Gastroesophageal sphincter (tissue), 4 donors: ENCODE measurements around the gene GGT1. TPM values are rescaled to one million over a fixed set of nuclear protein-coding genes. Genes with fewer than 3 reads are reported as not detected.

Experiments used
- ATAC-seq: fragments of 150-250 bp; one replicate; pipeline ENCODE4 v1.9.1; 2016; ENCODE audit warnings: mild to moderate bottlenecking, moderate library complexity
- H3K27ac ChIP-seq, 4 donors: fragments of 200-600 bp; sonication (generic) in 3 of 4; 1 replicate in 3 of 4; 2 replicates in 1 of 4; pipeline ENCODE4 v1.5.1; 2016 to 2019
- H3K27me3 ChIP-seq: fragments of 200-600 bp; sonication (generic); one replicate; pipeline ENCODE4 v1.5.1; 2019
- H3K36me3 ChIP-seq, 2 donors: fragments of 200-600 bp; sonication (generic); one replicate each; pipeline ENCODE4 v1.5.1; 2019; ENCODE audit warnings: control low read depth in 1 of 2
- H3K4me1 ChIP-seq, 3 donors: fragments of 200-600 bp; sonication (generic); 1 replicate in 2 of 3; 2 replicates in 1 of 3; pipeline ENCODE4 v1.5.1; 2016 to 2019; ENCODE audit warnings: control low read depth in 2 of 3
- H3K4me3 ChIP-seq, 2 donors: fragments of 200-600 bp; sonication (generic); one replicate each; pipeline ENCODE4 v1.5.1; 2019; ENCODE audit warnings: mild to moderate bottlenecking in 1 of 2, moderate library complexity in 1 of 2
- H3K9me3 ChIP-seq, 3 donors: fragments of 200-600 bp; sonication (generic); one replicate each; pipeline ENCODE4 v1.5.1; 2017 to 2019; ENCODE audit warnings: control low read depth in 2 of 3
- EP300 ChIP-seq: sonication (generic); formaldehyde crosslinking; IDR thresholded peaks from one replicate; pipeline ENCODE4 v1.6.1; 2017; ENCODE audit warnings: antibody characterized with exemption, mild to moderate bottlenecking
- POLR2A ChIP-seq, 2 donors: fragments of 450-650 bp; IDR thresholded peaks; one replicate each; pipeline ENCODE4 v1.6.1; 2017; ENCODE audit warnings: antibody characterized with exemption in 2 of 2, mild to moderate bottlenecking in 2 of 2, moderate library complexity in 1 of 2
- POLR2AphosphoS5 ChIP-seq: sonication (generic); formaldehyde crosslinking; IDR thresholded peaks from one replicate; pipeline ENCODE4 v1.6.1; 2017; ENCODE audit warnings: antibody characterized with exemption
- WGBS, 2 donors: methylation state at CpG; one replicate each; pipeline ENCODE4 v1.1.5; 2018; ENCODE audit warnings: low coverage in 1 of 2; 5-methylcytosine and 5-hydroxymethylcytosine counted together
- total RNA-seq, 4 donors: library from RNA; depleted of rRNA; stranded (reverse); fragments of >200 nt; gene quantifications; one replicate each; pipeline ENCODE4 v1.1.0, GENCODE V29; 2016
- TF ChIP-seq, protein P1 (sequence below), 4 experiments: fragments of 200-600 bp in 2 of 4; fragments of 450-650 bp in 2 of 4; sonication (generic) in 1 of 4; IDR thresholded peaks; one replicate each; pipeline ENCODE4 v1.5.1; 2017 to 2019; ENCODE audit warnings: antibody characterized with exemption in 4 of 4, mild to moderate bottlenecking in 2 of 4, moderate library complexity in 2 of 4

The GGT1 gene
- total RNA-seq, 4 donors from 2014 or later, result 0.47 to 5.0 (median 3.7) TPM

DNA sequence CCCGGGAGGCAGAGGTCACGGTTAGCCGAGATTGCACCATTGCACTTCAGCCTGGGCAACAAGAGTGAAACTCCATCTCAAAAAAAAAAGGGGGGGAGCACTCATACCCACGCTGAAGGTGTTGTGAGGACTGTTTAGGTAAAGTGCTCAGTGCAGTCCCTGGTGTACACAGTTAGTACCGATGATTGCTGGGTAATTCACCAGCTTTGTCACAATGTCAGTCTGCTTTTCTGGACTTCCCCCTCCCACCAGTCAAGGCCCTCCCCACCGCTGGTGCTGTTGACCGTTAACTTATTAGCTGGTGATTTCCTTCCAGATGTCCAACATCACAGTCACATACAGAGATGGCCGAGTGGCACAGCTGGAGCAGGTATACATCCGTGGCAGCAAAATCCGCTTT, 35.3 kb upstream of the GGT1 start:
- H3K27ac ChIP-seq, result no peak overlapping the region
- H3K9me3 ChIP-seq, result no peaks in the 10 kb centered on the region
- no peak for ATAC-seq
- TF ChIP-seq POLR2AphosphoS5 (no peak), POLR2A (IDR thresholded peaks at IDR 0.05) (no peak), EP300 (no peak)
- TF ChIP-seq, protein P1, sequence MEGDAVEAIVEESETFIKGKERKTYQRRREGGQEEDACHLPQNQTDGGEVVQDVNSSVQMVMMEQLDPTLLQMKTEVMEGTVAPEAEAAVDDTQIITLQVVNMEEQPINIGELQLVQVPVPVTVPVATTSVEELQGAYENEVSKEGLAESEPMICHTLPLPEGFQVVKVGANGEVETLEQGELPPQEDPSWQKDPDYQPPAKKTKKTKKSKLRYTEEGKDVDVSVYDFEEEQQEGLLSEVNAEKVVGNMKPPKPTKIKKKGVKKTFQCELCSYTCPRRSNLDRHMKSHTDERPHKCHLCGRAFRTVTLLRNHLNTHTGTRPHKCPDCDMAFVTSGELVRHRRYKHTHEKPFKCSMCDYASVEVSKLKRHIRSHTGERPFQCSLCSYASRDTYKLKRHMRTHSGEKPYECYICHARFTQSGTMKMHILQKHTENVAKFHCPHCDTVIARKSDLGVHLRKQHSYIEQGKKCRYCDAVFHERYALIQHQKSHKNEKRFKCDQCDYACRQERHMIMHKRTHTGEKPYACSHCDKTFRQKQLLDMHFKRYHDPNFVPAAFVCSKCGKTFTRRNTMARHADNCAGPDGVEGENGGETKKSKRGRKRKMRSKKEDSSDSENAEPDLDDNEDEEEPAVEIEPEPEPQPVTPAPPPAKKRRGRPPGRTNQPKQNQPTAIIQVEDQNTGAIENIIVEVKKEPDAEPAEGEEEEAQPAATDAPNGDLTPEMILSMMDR (IDR thresholded peaks at IDR 0.05), result no peak
- 80 to 91% methylated on average over 2 to 5 of the region's 10 CpGs for WGBS, 2 donors
- peaks cover 0 to 54% of the 10 kb centered on the region in 2 donors for H3K36me3 ChIP-seq
- no peaks in the 10 kb centered on the region for H3K27me3 ChIP-seq
- no peak overlapping the region for H3K4me3 ChIP-seq
- H3K4me1 ChIP-seq, result peaks cover 0 to 56% (median 14%) of the 10 kb centered on the region in 3 donors

DNA sequence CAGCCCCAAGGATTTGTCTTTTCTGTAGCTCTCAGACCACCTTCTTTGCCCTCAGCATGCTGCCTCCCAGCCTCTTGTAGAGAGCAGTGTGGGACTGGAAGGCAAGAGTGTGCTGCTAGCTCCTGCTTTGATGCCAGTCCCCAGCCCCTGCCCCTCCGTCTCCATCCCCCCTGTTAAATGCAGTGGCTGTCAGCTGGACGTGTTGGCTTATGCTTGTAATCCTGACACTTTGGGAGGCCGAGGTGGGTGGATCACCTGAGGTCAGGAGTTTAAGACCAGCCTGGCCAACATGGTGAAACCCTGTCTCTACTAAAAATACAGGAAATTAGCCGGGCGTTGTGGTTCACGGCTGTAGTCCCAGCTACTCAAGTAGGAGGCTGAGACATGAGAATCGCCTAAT, 31.7 kb upstream of the GGT1 start:
- H3K27me3 ChIP-seq, result no peaks in the 10 kb centered on the region
- H3K9me3 ChIP-seq, result no peaks in the 10 kb centered on the region
- H3K4me3 ChIP-seq, result no peak overlapping the region
- no peak overlapping the region for H3K27ac ChIP-seq
- ATAC-seq, result no peak
- H3K36me3 ChIP-seq, result peaks cover 0 to 84% of the 10 kb centered on the region in 2 donors
- 78 to 100% methylated on average over 1 to 3 of the region's 7 CpGs for WGBS, 2 donors
- TF ChIP-seq, protein P1 (IDR thresholded peaks at IDR 0.05), result no peak
- TF ChIP-seq POLR2AphosphoS5 (no peak), POLR2A (IDR thresholded peaks at IDR 0.05) (no peak), EP300 (no peak)
- peaks cover 0 to 20% (median 0%) of the 10 kb centered on the region in 3 donors for H3K4me1 ChIP-seq

DNA sequence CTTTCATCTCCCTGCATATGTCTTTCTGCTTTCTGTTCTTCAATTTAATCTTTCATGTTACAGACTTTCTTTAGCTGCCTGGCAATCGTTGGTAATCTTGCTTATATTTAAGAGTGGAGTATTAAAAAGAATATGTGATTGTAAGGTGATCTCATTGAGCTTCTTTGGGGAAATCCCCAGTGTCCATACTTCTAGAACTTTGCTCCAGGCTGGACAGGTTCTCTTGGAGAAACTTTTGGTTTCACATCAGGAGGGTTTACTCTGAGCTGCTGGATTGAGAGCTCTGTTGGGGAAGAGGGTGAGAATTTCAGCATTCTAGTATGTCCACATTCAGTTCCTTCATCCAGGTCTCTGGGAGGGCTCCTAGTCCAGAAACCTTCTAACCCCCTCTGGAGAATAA, 26.2 kb upstream of the GGT1 start:
- 40 to 86% methylated on average over 1 of the region's 1 CpG for WGBS, 2 donors

DNA sequence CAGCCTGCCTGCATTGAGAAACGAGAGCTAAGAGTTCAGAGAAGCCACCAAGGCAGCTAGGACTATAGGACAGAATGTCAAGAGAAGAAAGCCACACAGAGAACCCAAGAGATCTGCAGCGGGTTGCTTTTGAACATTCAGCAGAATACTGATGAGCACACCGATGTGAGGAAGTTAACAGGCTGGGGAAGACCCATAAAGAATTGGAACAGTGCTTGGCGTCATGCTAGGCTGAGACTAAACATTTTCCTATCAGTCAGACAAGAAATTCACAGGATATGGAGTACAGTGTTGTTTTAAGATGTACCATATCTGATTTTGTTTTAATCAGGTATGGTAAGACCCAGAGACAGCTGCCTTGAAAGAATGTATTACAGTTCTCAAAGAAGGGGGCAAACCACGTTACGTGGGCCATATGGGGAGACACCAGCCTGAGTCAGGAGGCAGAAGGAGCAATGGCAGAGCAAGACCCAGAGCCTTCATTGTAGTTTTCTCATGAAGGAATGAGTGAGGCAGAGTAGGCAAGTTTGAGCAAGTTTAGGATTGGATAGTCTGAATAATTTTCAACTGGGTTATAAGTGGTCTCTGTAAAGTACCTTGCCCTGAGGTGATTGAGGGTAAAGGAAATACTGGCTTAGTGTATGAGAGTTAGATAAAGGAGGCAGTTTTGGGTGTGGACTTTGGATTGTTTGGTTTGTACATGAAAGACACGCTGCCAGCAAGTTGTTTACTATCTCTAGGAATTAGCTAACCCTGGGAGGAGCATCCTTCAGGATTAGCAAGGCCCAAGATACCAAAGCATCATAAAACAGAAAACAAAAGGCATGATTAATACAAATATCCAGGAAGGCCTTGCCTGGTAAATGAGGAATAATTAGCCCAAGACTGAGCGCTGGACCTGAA, 24.4 kb upstream of the GGT1 start:
- Histone ChIP-seq H3K4me3 (no peak overlapping the region), H3K36me3 (peaks cover 0 to 45% of the 10 kb centered on the region in 2 donors), H3K9me3 (no peaks in the 10 kb centered on the region), H3K27ac (peak overlapping the region in 1 of 4 donors; percentile 50), H3K4me1 (peaks cover 0 to 8% (median 2%) of the 10 kb centered on the region in 3 donors), H3K27me3 (no peaks in the 10 kb centered on the region)
- ATAC-seq, result no peak
- TF ChIP-seq POLR2AphosphoS5, result no peak
- no peak for TF ChIP-seq EP300
- TF ChIP-seq POLR2A (IDR thresholded peaks at IDR 0.05), result no peak
- TF ChIP-seq, protein P1 (IDR thresholded peaks at IDR 0.05), result no peak
- WGBS, 2 donors, result 74 to 83% methylated on average over 5 to 8 of the region's 8 CpGs

More for the DNA sequence above, 26.2 kb upstream of the GGT1 start:
- no peak for TF ChIP-seq POLR2AphosphoS5
- TF ChIP-seq, protein P1 (IDR thresholded peaks at IDR 0.05), result no peak
- TF ChIP-seq EP300, result no peak
- no peak for TF ChIP-seq POLR2A (IDR thresholded peaks at IDR 0.05)
- H3K9me3 ChIP-seq, result no peaks in the 10 kb centered on the region
- no peaks in the 10 kb centered on the region for H3K4me1 ChIP-seq
- peaks cover 0 to 64% of the 10 kb centered on the region in 2 donors for H3K36me3 ChIP-seq
- H3K27me3 ChIP-seq, result no peaks in the 10 kb centered on the region
- no peak for ATAC-seq
- no peak overlapping the region for H3K27ac ChIP-seq
- no peak overlapping the region for H3K4me3 ChIP-seq

DNA sequence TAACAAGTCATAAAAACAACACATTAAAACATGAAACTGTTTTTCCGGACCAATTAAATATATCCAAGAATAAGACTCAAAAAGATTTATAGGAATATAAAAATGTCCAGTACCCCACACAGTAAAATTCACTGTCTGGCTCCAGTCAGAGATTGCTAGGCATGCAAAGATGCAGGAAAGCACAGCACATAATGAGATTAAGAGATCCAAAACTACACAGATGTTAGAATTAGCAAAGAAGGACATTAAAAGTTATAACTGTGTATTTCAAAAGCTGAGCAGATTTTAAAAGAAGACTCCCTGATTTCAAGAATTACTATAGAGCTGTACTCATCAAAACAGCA, 23.8 kb upstream of the GGT1 start:
- Histone ChIP-seq H3K4me3 (no peak overlapping the region), H3K27ac (peak overlapping the region in 1 of 4 donors; percentile 50), H3K9me3 (no peaks in the 10 kb centered on the region), H3K27me3 (no peaks in the 10 kb centered on the region), H3K36me3 (peaks cover 0 to 39% of the 10 kb centered on the region in 2 donors), H3K4me1 (peaks cover 0 to 14% (median 9%) of the 10 kb centered on the region in 3 donors)
- no peak for ATAC-seq
- no peak for TF ChIP-seq POLR2A (IDR thresholded peaks at IDR 0.05)
- TF ChIP-seq EP300, result no peak
- TF ChIP-seq POLR2AphosphoS5, result no peak
- TF ChIP-seq, protein P1 (IDR thresholded peaks at IDR 0.05), result no peak
- WGBS, 2 donors, result 62 to 83% methylated on average over 1 of the region's 1 CpG
